BJ (cell line): Measurements from ENCODE around the gene ITM2B. TPM values are rescaled to one million over a fixed set of nuclear protein-coding genes. Genes with fewer than 3 reads are reported as not detected.
A peak's percentile ranks its signal among the peaks of the same experiment; 100 is the strongest.

Source experiments
- CTCF ChIA-PET: fragments of 350-600 bp; formaldehyde crosslinking; extraction: SDS; loops from one replicate; lab custom pipeline; 2021; ENCODE audit warnings: antibody characterized with exemption, inconsistent platforms; lab: Yijun Ruan, JAX
- POLR2A ChIA-PET: fragments of 300-600 bp; sonication (Branson Sonifier 250); formaldehyde crosslinking; extraction: SDS; loops from one replicate; lab custom pipeline; 2021; ENCODE audit warnings: antibody characterized with exemption; lab: Charles Lee
- DNase-seq: peaks from one replicate; pipeline ENCODE4 v3.0.0-alpha.2; 2011; ENCODE audit warnings: low read depth
- H3K27me3 ChIP-seq: 2 replicates; pipeline ENCODE4 v1.6.0; 2011; ENCODE audit warnings: low read length; ENCODE audit not compliant: control insufficient read depth, insufficient read depth
- H3K36me3 ChIP-seq: 2 replicates; pipeline ENCODE4 v1.5.1; 2011; ENCODE audit warnings: low read length; ENCODE audit not compliant: control insufficient read depth, insufficient read depth
- H3K4me3 ChIP-seq: 2 replicates; pipeline ENCODE4 v1.5.1; 2011; ENCODE audit warnings: low read depth, mild to moderate bottlenecking, control low read depth, low read length
- polyA minus RNA-seq: library from RNA; depleted of rRNA, polyadenylated mRNA; stranded (reverse); fragments of >200 nt; gene quantifications from 2 replicates; pipeline ENCODE4 v1.2.3, GENCODE V29; 2011; rRNA and poly(A)+ RNA removed
- polyA plus RNA-seq: library from polyadenylated mRNA; depleted of rRNA; stranded (reverse); fragments of >200 nt; gene quantifications from 2 replicates; pipeline ENCODE4 v1.2.3, GENCODE V29; 2011; rRNA removed
- TF ChIP-seq, protein P1 (sequence below): IDR thresholded peaks from 2 replicates; pipeline ENCODE4 v1.5.1; 2011; ENCODE audit warnings: low read depth, mild to moderate bottlenecking, control low read depth, inconsistent platforms, low read length, moderate library complexity; ENCODE audit not compliant: insufficient read depth

The ITM2B gene
- polyA plus RNA-seq (173 and 299 TPM in 2 replicates), polyA minus RNA-seq (25.8 and 53.1 TPM in 2 replicates)

DNA sequence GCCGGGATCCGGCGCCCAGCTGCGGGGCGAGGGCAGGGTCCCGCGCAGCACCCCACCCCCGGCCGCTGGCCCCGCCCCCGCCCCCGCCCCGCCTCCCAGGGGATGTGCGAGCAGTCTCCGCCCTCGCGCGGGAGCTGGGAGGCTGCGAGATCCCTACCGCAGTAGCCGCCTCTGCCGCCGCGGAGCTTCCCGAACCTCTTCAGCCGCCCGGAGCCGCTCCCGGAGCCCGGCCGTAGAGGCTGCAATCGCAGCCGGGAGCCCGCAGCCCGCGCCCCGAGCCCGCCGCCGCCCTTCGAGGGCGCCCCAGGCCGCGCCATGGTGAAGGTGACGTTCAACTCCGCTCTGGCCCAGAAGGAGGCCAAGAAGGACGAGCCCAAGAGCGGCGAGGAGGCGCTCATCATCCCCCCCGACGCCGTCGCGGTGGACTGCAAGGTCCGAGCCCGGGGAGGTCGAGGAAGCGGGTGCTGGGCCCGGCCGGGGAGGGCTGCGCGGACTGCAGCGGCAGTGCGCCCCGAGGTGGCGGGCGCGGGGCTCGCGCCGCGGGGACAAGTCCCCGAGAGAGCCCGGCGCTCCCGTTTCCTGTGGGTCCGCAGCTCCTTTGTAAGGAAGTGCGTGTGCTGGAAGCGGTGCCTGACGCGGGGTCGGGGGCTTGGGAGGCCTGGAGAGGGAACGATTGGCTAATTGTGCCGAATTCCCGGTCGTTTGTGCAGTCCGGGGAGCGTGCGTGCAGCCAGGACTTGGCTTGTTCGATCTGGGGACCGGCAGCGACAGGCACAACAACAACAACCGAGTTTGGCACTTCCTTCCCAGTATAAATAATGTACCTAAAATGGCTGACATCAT lies at the start of gene ITM2B:
TSS of gene ITM2B (plus strand) at position 161 of the 843 bp plus-strand sequence. CDS start at position 316, 155 bp downstream.
- Histone ChIP-seq H3K4me3 (peak within 1 kb of the TSS; percentile 54), H3K36me3 (no peaks in the 10 kb centered on the region), H3K27me3 (no peaks in the 10 kb centered on the region)
- ChIA-PET POLR2A (no interaction called here), CTCF (interaction anchor here (0.8 to 1.7 kb wide), 5 partner anchors 8 to 347 kb away, joined by 3 to 5 read pairs (median 3); partner anchors contain the start of gene MED4)
- TF ChIP-seq, protein P1, sequence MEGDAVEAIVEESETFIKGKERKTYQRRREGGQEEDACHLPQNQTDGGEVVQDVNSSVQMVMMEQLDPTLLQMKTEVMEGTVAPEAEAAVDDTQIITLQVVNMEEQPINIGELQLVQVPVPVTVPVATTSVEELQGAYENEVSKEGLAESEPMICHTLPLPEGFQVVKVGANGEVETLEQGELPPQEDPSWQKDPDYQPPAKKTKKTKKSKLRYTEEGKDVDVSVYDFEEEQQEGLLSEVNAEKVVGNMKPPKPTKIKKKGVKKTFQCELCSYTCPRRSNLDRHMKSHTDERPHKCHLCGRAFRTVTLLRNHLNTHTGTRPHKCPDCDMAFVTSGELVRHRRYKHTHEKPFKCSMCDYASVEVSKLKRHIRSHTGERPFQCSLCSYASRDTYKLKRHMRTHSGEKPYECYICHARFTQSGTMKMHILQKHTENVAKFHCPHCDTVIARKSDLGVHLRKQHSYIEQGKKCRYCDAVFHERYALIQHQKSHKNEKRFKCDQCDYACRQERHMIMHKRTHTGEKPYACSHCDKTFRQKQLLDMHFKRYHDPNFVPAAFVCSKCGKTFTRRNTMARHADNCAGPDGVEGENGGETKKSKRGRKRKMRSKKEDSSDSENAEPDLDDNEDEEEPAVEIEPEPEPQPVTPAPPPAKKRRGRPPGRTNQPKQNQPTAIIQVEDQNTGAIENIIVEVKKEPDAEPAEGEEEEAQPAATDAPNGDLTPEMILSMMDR, result no peak
- no peak for DNase-seq

DNA sequence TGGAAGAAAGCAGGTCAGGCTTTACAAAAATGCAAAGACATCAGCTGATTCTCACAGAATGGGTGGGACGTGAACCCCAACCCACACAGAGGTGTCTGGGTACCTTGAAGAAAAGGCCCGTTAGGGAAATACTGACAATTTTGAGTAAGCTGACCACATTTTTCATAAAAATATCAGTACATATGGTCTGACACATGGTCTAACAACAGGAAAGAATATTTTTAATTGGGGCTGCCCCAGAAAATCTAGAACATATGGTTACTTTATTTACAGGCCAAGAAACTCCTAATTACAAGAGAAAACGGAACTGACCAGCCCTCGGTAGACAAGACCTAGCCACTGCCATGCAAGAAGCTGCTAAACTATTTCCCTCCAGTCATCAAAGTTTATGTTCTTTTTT lies 48.7 kb upstream of the ITM2B start:
- POLR2A ChIA-PET, result no interaction called here
- CTCF ChIA-PET, result interaction anchor here (1.4 kb wide), 1 partner anchor 58 kb away, joined by 3 read pairs; no protein-coding TSS in a partner anchor
- Histone ChIP-seq H3K4me3 (no peak overlapping the region), H3K36me3 (no peaks in the 10 kb centered on the region), H3K27me3 (peaks cover 2% of the 10 kb centered on the region; the same call in 1 of the 2 replicates)
- TF ChIP-seq, protein P1, result no peak
- DNase-seq, result no peak

DNA sequence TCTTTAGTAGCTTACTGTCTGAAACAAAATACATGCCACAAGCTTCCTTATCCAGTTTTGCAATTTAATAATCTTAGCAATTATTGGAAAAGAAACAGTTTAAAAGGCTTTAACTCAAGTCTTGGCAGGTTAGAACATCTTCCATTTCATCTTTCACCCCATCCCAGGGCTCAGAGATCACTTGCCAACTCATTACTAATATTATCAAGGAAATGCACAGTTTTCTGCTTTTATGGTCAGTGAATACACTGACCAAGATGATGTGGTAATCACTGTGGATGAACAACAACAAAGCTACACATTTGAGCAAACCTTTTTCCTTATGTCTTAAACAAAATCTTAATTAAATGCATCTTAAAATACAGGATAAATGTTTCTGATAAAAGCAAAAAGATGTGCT lies 48.0 kb upstream of the ITM2B start:
- ChIA-PET CTCF (interaction anchor here (0.6 to 1.4 kb wide), 2 partner anchors 59 to 395 kb away, joined by 3 read pairs; no protein-coding TSS in a partner anchor), POLR2A (no interaction called here)
- Histone ChIP-seq H3K4me3 (no peak overlapping the region), H3K27me3 (0 out of 2 replicates have a peak, but pooled peaks cover 2% of the 10 kb centered on the region), H3K36me3 (no peaks in the 10 kb centered on the region)
- no peak for DNase-seq
- TF ChIP-seq, protein P1, result no peak

DNA sequence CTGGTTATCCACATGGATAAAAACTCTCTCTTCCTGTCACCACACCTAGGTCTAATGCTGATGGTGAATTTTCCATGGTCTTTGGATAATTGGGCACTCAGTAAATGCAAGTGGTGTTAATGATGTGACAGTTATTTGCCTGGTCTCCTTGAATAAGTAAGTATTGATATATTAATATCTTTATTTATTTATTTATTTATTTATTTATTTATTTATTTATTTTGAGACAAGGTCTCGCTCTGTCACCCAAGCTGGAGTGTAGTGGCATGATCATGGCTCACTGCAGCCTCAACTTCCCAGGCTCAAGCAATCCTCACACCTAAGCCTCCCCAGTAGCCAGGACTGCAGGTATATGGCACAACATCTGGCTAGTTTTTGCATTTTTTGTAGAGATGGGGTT lies 46.3 kb upstream of the ITM2B start:
- POLR2A ChIA-PET, result no interaction called here
- CTCF ChIA-PET, result no interaction called here
- Histone ChIP-seq H3K4me3 (no peak overlapping the region), H3K27me3 (0 out of 2 replicates have a peak, but pooled peaks cover 2% of the 10 kb centered on the region), H3K36me3 (no peaks in the 10 kb centered on the region)
- DNase-seq, result no peak
- TF ChIP-seq, protein P1, result no peak

DNA sequence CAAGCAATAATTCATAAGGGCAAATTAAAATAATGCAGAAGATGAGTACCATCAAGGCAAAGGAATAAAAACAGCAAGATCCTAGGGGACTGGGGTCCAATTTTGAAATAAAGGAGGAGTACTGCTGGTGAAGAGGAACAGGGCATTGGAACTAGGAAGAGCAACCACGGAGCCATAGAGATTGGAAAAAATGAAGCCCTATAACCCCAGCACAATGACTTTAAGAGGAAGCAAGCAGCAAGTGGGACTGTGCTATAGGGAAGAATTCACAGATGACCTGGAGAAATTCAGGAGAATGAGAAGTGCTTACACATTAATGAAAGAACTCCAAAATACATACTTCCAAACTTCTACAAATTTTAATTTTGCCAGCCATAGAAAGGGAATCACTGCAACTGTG lies 44.9 kb upstream of the ITM2B start:
- no peak overlapping the region for H3K4me3 ChIP-seq
- CTCF ChIA-PET, result no interaction called here
- DNase-seq, result no peak
- H3K36me3 ChIP-seq, result no peaks in the 10 kb centered on the region
- H3K27me3 ChIP-seq, result 0 out of 2 replicates have a peak, but pooled peaks cover 2% of the 10 kb centered on the region
- POLR2A ChIA-PET, result no interaction called here
- TF ChIP-seq, protein P1, result no peak
